Testis (tissue), 3 donors: ENCODE data around the gene RNF151. TPM values are rescaled to one million over a fixed set of nuclear protein-coding genes. Genes with fewer than 3 reads are reported as not detected.
"Not testable (repeated sequence)": the region's sequence is repeated elsewhere in the genome, so short reads cannot be mapped to it uniquely, and the experiment has no call there.

ENCODE experiments used
- DNase-seq: peaks from one replicate; pipeline ENCODE4 v3.0.0-alpha.2; 2019
- H3K27ac ChIP-seq, 2 donors: fragments of 200-600 bp; sonication (generic); one replicate each; pipeline ENCODE4 v1.5.1; 2019
- H3K27me3 ChIP-seq: fragments of 200-600 bp; sonication (generic); one replicate; pipeline ENCODE4 v1.5.1; 2019
- H3K36me3 ChIP-seq: fragments of 200-600 bp; sonication (generic); one replicate; pipeline ENCODE4 v1.5.1; 2017; ENCODE audit warnings: low read depth; ENCODE audit errors: missing control alignments
- H3K4me1 ChIP-seq: fragments of 200-600 bp; sonication (generic); one replicate; pipeline ENCODE4 v1.5.1; 2019
- H3K4me3 ChIP-seq, 2 donors: fragments of 200-600 bp; sonication (generic); one replicate each; pipeline ENCODE4 v1.5.1; 2017 to 2019
- H3K9me3 ChIP-seq: fragments of 200-600 bp; sonication (generic); one replicate; pipeline ENCODE4 v1.5.1; 2017
- CTCF ChIP-seq, 3 experiments: fragments of 450-650 bp in 2 of 3; fragments of 200-600 bp in 1 of 3; sonication (generic) in 1 of 3; IDR thresholded peaks; one replicate each; pipeline ENCODE4 v1.5.1; 2016 to 2019; ENCODE audit warnings: antibody characterized with exemption in 3 of 3, mild to moderate bottlenecking in 2 of 3, moderate library complexity in 1 of 3
- POLR2A ChIP-seq: fragments of 450-650 bp; IDR thresholded peaks from one replicate; pipeline ENCODE4 v1.6.1; 2017; ENCODE audit warnings: antibody characterized with exemption, mild to moderate bottlenecking, moderate library complexity
- WGBS, 2 donors: methylation state at CpG; one replicate each; pipeline ENCODE4 v1.1.5; 2018; 5-methylcytosine and 5-hydroxymethylcytosine counted together
- intact Hi-C: fragments of 100-400 bp; cut with DNase I; formaldehyde crosslinking; loops from one replicate; pipeline ENCODE4 v1.15.1; 2023; ENCODE audit warnings: low total_unique reads
- polyA plus RNA-seq: library from polyadenylated mRNA; stranded (reverse); fragments of 350-450 nt; fragmentation: Illumina TruSeq; extraction: RNeasy Lipid Tissue Mini Kit (QIAGEN cat#74804); gene quantifications from one replicate; pipeline ENCODE4 v1.2.3, GENCODE V29; 2014; ENCODE audit warnings: low read depth, low replicate concordance; ENCODE audit not compliant: insufficient read depth
- total RNA-seq, 2 donors: library from RNA; depleted of rRNA; stranded (reverse); fragments of >200 nt; gene quantifications; one replicate each; pipeline ENCODE4 v1.2.3, GENCODE V29; 2016

Gene RNF151
- total and polyA plus RNA-seq, 3 donors from 2014 or later, result 86.7 to 210 (median 153) TPM

GRCh38 chr16:2008009-2008526 lies 41.4 kb downstream of the RNF151 start:
- no peak overlapping the region for H3K27ac ChIP-seq

GRCh38 chr16:2008631-2009163 lies 42.0 kb downstream of the RNF151 start:
- TF ChIP-seq POLR2A (no peak), CTCF (IDR thresholded peaks at IDR 0.05) (no peak)
- H3K9me3 ChIP-seq, result no peaks in the 10 kb centered on the region
- H3K27ac ChIP-seq, result peak overlapping the region in 1 of 2 donors; percentile 72
- peaks cover 44% of the 10 kb centered on the region for H3K4me1 ChIP-seq
- 2 to 5% methylated on average over 17 to 23 of the region's 23 CpGs for WGBS, 2 donors
- peak overlapping the region; percentile 80 to 83 for H3K4me3 ChIP-seq
- no peak for DNase-seq
- intact Hi-C loops, result no loop called here
- no peaks in the 10 kb centered on the region for H3K27me3 ChIP-seq
- no peaks in the 10 kb centered on the region for H3K36me3 ChIP-seq

More at GRCh38 chr16:2008009-2008526, 41.4 kb downstream of the RNF151 start:
- Histone ChIP-seq H3K4me3 (no peak overlapping the region), H3K4me1 (peaks cover 47% of the 10 kb centered on the region), H3K36me3 (no peaks in the 10 kb centered on the region), H3K27me3 (no peaks in the 10 kb centered on the region), H3K9me3 (no peaks in the 10 kb centered on the region)
- 34 to 48% methylated on average over 12 to 15 of the region's 15 CpGs for WGBS, 2 donors
- no peak for DNase-seq
- TF ChIP-seq CTCF (IDR thresholded peaks at IDR 0.05) (no peak), POLR2A (no peak)
- intact Hi-C loops, result no loop called here

- DNase-seq, result no peak
- intact Hi-C loops, result no loop called here
- peak overlapping the region in 1 of 2 donors; percentile 72 for H3K27ac ChIP-seq
- H3K4me1 ChIP-seq, result peaks cover 39% of the 10 kb centered on the region
- no peaks in the 10 kb centered on the region for H3K27me3 ChIP-seq
- 2% methylated on average over 32 of the region's 55 CpGs; no CpG with 5 or more reads in 1 of the 2 donors for WGBS, 2 donors
- TF ChIP-seq POLR2A (no peak), CTCF (IDR thresholded peaks at IDR 0.05) (no peak)
- no peaks in the 10 kb centered on the region for H3K36me3 ChIP-seq
- peak overlapping the region; percentile 80 to 83 for H3K4me3 ChIP-seq
- no peaks in the 10 kb centered on the region for H3K9me3 ChIP-seq
Observed at GRCh38 chr16:2009164-2009711, 42.6 kb downstream of the RNF151 start.

- Histone ChIP-seq H3K9me3 (no peaks in the 10 kb centered on the region), H3K36me3 (no peaks in the 10 kb centered on the region), H3K27ac (peak within 1 kb of the TSS; percentile 51 to 86), H3K4me3 (peak within 1 kb of the TSS; percentile 80 to 83), H3K27me3 (no peaks in the 10 kb centered on the region), H3K4me1 (peaks cover 32% of the 10 kb centered on the region)
- WGBS, 2 donors, result 2% methylated on average over 21 to 49 of the region's 52 CpGs
- intact Hi-C loops, result no loop called here
- DNase-seq, result peak; percentile 87
- TF ChIP-seq POLR2A (peak; percentile 20), CTCF (IDR thresholded peaks at IDR 0.05) (no peak)
Observed at GRCh38 chr16:2009791-2010510, 43.3 kb downstream of the RNF151 start, which contains the start of gene ZNF598. ZNF598 (minus strand) TSS chr16:2009821.

- 84 to 89% methylated on average over 9 of the region's 9 CpGs for WGBS, 2 donors
- intact Hi-C loops, result not testable (repeated sequence)
Observed at GRCh38 chr16:2011726-2012125, 45.1 kb downstream of the RNF151 start.

More at GRCh38 chr16:2011726-2012125, 45.1 kb downstream of the RNF151 start:
- H3K4me1 ChIP-seq, result peaks cover 27% of the 10 kb centered on the region
- not testable (repeated sequence) for H3K4me3 ChIP-seq, H3K27me3 ChIP-seq, DNase-seq, H3K27ac ChIP-seq, H3K36me3 ChIP-seq, H3K9me3 ChIP-seq
